Mammary epithelial cell (primary cell): ENCODE data around the gene ZBTB7A.

Experiments used
- EZH2 ChIP-seq: IDR thresholded peaks from 2 replicates; pipeline ENCODE4 v1.6.1; 2012; ENCODE audit warnings: low read length, inconsistent platforms, borderline replicate concordance
- TF ChIP-seq, protein P1 (sequence below), 2 donors: IDR thresholded peaks in 1 of 2; conservative IDR thresholded peaks in 1 of 2; 2 replicates each; pipeline ENCODE4 v1.5.1; 2011 to 2012; ENCODE audit warnings: inconsistent platforms in 2 of 2, low read length in 2 of 2, mild to moderate bottlenecking in 2 of 2, control low read depth in 1 of 2, low read depth in 1 of 2; ENCODE audit not compliant: insufficient read depth in 1 of 2; ENCODE audit errors: extremely low read depth in 1 of 2

DNA sequence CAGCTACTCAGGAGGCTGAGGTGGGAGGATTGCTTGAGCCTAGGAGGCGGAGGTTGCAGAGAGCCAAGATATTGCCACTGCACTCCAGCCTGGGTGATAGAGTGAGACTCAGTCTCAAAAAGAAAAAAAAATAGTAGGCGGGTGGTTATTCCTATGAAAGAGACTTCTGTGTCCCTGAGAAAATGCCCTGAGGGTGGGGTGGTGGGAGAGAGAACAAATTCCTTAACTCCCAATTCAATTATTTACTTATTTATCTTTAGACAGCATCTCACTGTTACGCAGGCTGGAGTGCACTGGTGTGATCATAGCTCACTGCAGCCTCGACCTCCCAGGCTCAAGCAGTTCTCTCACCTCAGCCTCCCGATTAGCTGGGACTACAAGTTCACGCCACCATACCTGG lies 71.1 kb downstream of the ZBTB7A start:
- TF ChIP-seq, protein P1, sequence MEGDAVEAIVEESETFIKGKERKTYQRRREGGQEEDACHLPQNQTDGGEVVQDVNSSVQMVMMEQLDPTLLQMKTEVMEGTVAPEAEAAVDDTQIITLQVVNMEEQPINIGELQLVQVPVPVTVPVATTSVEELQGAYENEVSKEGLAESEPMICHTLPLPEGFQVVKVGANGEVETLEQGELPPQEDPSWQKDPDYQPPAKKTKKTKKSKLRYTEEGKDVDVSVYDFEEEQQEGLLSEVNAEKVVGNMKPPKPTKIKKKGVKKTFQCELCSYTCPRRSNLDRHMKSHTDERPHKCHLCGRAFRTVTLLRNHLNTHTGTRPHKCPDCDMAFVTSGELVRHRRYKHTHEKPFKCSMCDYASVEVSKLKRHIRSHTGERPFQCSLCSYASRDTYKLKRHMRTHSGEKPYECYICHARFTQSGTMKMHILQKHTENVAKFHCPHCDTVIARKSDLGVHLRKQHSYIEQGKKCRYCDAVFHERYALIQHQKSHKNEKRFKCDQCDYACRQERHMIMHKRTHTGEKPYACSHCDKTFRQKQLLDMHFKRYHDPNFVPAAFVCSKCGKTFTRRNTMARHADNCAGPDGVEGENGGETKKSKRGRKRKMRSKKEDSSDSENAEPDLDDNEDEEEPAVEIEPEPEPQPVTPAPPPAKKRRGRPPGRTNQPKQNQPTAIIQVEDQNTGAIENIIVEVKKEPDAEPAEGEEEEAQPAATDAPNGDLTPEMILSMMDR (conservative IDR thresholded peaks at IDR 0.05 in 1 of 2, IDR thresholded peaks at IDR 0.05 in 1 of 2; ENCODE audit: extremely low read depth in 1 of 2, insufficient read depth in 1 of 2, low read depth in 1 of 2, low read length in 2 of 2): no peak
- no peak for TF ChIP-seq EZH2
